Stimulated activated CD8-positive, alpha-beta memory T cell treated with anti-CD3 and anti-CD28 coated beads, Interleukin-15, amount 100 ng/mL, for 1 hour (primary cell): ENCODE results near the gene TMEM250.

Experiments used
- DNase-seq: peaks from one replicate; pipeline ENCODE4 v3.0.0-alpha.2; 2020; ENCODE audit warnings: low read depth

TMEM250 gene

DNA sequence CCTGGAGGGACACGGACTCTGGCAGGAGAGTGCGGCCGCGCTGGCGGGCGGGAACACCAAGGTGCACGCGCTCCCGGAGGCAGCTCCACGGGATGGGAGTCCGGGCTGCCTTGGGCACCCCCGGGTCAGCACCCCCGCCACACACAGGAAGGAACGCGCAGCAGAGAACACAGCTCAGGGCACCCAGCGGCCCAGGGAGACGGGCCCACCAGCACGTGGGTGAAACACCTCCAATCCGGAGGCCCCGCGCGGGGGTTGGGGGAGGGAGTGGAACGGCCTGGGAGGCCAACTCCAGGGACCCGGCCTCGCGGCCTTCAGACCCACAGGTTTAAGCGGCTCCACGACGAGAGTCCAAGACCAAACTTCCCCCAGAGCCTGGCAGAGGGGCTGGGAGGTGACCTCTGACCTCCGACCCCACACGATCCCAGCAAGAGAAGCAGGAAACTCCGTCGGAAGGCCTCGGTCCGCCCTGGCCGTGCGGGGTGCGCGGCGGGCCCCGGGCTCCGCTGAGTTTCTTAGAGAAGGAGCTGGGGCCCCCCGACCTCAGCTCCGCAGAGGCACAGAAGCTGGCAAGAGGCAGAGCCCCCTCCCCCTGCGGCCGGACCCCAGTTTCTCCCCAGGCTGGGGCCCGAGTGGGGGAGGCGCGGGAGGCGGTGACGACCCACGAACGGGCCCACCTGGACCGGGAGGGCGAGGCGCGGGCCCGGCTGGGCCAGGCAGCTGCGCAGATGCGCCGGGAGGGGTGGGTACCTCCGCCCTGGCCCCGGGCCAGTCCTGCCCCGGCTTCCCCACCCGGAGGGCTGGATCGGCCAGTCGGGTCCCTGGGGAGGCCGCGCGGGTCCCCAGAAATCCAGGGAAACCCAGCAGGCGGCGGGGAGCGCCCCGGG lies 24.4 kb downstream of the TMEM250 start:
- peak; percentile 37 for DNase-seq

DNA sequence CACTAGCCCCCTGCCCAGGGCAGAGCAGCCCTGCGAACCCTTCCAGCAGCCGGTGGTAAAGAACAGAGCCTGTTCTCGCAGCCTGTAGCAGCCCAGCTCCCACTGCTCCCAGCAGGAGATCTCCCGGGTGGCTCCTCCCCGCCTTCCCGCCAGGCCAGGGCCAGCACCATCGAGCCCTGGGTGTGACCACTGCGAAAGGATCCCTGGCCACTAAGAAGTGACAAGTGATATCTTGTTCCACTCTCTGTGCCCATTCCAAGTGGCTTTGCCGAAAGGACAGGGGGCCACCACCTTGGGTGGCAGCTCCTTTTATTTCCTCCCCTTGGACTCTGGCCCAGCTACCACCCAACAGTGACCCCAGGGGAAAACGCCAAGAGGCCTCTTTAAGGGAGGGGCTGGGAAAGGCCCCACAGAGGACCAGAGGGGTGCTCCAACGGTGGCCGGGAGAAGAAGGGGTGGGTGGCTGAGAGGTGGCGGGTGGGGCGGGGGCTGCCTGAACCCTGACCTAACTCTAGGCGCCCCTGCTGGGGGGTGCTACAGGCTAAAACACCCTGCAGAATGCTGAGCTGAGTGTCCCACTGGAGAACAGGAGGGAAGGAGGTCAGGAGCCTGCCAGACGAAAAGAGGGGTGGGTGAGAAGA lies 25.2 kb downstream of the TMEM250 start:
- DNase-seq: no peak

DNA sequence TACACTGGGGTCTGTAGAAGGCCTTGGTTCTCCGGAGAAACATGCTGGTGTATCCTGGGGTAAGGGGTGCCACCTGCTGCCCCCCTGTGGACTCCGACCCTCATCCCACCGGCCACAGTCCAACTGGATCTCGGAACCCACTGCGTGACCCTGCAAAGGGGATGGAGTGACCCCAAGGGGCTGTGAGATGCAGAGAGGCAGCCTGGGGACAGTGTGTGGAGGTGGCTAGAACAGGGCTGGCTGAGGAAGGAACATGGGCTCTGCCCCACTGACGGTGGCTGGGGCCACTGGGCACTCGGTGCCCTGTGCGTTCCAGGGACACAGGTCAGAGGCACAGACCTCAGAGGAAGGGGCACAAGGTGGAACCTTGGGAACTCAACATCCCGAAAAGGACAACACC lies 25.9 kb downstream of the TMEM250 start:
- DNase-seq: no peak

DNA sequence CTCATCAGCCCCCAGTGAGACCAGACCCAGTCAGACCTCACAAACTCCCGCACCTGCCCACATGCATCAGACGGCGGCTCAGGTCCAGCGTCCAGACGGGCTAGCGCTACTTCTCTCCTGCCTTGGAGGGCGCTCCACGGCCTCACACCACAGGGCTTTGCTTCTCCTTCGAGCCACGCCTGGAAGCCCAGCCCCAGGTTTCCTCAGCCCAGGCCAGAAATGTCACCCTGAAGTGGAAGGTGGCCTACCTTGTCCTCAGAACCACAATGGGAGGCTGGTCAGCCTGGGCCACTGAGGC lies 26.4 kb downstream of the TMEM250 start:
- no peak for DNase-seq

DNA sequence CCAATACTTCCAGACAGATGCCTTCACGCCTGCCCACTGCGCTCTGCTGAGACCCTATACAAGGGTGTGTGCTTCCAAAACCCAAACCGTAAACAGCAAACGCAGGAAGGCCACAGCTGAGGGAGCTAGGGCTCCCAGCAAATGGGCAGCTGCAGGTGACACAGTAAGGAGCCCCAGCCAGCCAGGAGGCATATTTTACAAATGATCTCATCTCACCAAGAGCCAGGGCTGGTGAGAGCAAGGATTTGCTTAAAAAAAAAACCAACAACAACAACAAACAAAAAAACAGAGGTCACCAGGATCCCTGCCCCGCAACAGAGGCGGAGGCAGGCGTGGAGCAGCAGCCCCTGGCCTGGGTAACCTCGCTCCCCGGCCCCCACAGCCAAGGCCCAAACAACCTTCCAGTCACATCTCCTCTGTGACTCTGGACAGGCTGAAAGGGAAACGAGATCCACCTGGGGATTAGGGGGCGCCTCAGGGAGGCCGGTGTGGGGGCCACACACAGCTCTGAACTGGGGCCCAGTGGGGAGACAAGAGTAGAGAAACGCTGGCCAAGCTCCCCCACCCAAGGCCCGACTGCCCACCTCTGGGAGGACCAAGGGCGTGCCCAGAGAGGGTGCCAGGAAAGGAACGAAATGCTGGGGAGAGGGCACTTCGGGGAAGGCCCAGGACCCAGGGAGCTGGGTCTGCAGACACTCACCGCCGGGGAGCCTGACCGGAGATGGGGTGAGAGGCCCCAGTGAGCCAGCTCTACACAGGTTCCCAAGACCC lies 26.9 kb downstream of the TMEM250 start:
- DNase-seq: no peak

DNA sequence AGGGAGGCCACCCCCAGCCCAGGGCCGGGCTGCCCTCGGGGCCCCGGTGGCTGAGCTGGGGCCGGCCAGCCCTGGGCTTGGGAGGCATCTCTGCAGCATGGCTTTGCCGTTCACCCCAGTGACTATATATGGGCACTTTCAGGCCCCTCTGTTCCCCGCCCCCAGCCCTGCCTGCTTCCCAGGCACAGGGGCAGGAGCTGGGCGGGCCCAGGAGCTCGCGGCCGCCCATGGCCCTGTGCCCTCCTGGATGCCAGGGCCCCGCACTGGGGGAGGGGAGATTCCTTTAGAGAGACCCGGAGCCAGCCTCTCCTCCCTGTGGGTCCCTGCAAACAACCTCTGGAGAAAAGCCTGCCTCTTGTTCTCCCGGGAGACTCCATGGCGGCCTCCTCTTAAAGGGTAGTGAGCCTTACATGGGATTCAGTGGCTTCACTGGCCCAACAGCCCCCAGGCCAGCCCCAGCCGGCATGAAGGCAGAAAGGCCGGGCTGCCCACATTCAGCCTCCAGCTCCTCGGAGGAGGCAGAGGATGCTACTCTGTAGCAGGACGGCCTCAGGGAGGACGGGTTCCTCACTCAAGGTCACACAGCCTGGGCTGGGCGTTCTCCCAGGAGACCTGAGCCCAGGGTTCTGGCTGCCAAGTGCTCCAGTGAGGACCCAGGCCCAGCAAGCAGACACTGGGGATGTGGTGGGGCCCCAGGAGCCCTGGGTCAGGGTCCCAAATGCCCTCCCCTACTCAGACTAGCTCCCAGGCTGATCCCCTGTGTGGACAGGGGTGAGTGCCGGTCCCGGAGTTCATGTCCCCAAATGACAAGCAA lies 27.7 kb downstream of the TMEM250 start:
- DNase-seq: no peak

DNA sequence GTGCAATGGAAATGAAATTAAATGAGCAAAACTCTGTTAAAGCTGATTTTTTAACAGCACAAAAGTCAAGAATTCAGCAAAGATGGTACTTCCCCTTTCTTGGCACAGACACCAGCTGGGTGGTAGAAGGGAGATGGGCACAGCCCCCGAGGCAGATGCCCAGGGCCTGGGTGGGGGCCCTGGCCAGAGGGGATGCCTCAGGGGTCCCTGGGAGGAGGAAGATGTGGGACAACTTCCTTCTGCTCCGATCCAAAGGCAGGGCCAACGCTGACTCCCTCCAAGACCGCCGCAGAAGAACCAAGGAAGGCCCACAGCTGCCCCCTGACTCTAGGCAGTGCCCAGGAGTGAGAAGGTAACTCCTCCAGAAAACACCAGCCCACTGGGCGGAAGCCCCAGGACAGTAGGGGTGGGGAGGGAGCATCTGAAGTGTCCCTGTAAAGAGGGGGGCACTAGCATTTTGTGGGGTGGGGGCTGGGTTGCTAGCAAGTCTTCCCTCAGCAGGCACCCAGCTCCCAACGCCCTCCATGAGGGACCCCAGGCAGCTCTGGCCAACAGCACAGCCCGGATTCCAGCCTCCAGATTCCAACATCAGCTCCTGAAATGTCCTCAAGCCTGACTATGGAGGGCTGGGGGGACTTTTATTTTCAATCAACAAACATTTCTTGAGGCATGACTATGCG lies 28.5 kb downstream of the TMEM250 start:
- DNase-seq: no peak

DNA sequence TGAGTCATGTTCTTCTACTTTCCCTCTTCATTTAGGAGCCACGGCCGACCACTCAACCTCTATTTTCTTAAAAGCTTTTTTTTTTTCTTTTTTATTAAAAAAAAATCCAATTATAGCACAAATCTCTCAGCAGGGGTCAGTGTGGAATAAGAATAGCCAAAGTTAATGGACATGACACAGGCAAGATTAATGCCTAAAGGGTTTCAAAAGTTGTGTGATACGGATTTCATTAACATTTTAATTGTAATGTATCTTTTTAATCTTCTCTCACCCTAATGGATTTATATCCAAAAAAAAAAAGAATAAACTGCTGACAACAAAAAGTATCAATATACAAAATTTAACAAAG lies 29.0 kb downstream of the TMEM250 start:
- DNase-seq: no peak

DNA sequence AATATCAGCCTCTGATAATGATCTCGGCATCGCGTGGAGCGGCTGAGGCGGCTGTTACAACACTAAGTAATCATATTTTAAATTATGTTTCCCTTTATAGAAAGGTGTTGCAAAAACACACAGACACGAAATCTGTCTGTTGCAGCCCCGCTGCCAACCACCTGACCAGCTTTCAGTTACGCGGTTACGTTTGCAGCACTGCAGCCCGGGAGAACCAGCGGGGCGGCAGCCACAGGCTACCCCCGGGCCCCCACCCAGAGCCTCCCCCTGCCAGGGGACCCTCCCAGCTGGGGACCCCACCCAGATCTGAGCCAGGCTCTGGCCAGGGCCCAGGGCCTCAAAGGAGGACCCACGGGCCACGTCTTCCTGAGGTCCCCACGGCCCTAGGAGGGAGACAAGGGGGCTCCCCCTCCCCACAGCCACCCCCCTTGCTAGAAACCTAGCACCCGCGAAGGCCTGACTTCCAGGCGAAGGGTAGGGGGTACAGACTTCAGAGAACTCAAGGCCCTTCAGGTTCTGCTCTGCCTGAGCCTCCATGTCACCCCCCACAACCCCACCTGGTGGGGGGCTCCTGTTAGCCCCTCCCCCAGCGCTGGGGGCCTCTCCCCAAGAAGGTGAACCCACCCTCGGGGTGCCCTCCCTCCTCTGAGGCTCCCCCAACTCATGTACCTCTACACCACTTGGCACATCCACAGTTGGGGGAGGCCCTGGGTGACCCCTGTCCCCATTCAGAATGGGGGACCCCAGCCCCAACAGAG lies 29.6 kb downstream of the TMEM250 start:
- no peak for DNase-seq

DNA sequence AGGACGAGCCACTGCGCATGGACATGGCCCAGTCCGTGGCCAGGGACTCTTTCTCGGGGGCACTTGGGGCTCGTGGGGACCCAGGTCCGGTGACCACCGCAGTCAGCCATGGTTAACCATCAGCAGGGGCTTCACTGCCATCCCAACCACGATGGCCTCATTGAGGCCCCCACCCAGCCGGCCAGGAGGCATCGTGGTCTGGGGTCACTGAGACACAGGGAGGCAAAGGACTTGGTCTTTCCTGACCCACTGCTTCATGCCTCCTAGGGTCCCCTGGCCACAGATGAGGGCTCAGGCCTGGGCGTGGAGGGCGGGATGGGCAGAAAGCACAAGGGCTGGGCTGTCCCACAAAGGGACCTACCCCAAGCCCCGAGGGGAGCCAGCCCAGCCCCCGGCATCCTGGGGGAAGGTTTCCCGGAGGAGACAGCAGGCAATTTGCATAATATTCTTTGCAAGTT lies 30.2 kb downstream of the TMEM250 start:
- no peak for DNase-seq

DNA sequence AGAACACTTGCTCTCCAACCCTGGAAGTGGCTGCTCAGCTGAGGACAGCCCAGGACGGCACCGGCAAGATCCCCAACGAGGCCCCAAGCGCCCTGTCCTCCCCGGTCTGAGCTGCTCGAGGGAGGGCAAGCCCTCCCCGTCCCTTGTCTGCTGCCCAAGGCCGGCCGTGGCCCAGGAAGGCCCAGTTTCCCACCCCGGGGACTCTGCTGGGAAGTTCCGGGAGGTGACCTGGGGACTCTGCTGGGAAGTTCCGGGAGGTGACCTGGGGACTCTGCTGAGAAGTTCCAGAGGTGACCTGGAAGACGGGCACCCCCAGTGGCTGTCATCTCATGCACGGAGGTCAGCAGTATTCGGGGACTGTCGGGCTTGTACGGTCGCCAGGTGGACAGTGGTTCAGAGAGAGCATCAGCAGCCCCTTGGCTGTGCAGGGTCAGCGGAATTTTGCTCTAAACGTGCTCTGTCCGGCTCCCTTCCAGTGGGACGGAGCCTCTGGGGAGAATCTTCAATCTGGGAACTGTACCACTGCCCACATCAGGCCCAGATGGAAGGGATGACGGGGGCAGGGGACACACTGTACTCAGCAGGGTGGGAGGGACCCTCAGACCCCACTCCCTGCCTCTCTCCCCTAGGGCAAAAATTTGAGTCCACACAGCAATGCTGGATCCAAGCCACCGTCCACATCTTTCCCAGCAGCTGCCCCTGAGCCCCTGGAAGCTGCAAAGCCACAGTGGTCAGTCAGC lies 30.8 kb downstream of the TMEM250 start:
- no peak for DNase-seq

DNA sequence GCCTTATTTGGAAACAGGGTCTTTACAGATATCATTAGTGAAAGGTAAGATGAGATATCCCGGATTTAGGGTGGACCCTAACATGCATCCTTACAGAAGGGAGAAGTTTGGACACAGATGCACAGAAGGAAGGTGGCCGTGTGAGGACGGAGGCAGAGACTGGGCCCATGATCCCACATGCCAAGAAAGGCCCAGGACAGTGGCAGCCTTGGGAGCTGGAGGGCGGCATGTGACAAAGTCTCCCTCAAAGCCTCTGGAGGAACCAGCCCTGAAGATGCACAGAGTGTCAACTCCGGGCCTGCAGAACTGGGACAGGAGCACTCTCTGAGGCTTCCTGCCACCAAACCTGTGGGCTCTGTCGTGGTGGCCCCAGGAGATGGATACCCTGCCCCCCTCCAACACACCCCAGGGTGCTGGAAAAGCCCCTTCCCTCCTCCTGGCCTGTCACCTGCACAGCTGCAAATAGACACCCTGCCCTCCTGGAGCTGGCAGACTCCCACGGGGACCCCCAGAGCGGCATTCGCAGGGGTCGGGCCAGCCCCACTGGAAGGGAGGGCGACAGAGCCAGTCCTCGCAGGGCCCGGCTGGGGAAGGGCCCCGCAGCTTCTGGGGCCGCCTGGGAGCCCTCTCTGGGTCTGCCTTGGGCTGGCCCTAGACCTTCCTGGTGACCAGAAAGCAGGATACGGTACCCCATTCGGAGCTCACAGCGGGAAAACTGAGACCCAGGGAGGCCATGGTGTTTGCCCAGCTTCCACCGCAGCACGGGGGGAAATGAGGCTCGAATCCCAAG lies 31.5 kb downstream of the TMEM250 start:
- DNase-seq: no peak

DNA sequence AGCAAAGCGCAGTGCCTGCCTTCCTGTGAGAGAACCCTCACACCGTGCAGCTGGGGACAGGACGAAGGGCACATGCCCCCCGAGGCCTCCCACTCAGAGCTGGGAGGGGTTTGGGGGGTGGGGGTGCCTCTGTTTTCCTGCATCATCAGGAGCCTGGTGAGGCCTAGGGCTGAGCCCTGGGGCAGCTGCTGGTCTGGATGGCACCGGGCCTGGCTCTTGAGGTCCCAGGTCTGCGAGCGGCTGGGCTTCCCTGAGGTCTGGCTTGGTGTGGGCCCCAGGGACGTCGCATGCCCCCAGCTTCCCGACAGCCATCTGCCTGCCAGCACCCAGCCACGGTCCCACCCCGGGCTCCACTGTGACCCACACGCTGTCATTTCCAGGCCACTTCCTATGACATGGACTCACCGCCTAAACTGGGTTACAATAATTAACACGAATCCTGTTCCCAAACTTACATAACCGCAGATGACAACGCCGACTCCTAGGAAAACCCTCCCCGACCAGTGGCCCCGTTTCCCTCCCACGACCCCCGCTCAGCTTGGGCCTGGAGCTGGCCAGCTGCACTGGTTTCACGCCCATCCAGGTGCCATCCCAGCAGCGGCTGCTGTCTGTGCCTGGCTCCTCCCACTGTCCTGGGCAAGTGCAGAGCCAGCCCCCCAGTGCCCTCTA lies 32.3 kb downstream of the TMEM250 start:
- DNase-seq: no peak

DNA sequence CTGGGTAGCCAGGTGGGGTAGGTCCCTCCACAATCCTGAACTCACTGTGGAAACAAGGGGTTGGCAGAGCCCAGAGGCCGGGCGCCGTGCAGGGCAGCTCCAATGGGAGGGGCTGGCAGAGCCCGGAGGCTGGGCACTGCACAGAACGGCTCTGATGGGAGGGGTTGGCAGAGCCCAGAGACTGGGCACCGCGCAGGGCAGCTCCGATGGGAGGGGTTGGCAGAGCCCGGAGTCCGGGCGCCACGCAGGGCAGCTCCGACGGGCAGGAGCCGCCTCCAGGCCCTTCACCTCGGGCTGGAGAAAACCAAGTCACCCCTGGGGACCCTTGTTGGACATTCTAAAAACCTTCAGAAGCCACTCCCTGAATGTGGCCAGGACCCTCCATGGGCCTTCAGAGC lies 32.9 kb downstream of the TMEM250 start:
- DNase-seq: no peak

DNA sequence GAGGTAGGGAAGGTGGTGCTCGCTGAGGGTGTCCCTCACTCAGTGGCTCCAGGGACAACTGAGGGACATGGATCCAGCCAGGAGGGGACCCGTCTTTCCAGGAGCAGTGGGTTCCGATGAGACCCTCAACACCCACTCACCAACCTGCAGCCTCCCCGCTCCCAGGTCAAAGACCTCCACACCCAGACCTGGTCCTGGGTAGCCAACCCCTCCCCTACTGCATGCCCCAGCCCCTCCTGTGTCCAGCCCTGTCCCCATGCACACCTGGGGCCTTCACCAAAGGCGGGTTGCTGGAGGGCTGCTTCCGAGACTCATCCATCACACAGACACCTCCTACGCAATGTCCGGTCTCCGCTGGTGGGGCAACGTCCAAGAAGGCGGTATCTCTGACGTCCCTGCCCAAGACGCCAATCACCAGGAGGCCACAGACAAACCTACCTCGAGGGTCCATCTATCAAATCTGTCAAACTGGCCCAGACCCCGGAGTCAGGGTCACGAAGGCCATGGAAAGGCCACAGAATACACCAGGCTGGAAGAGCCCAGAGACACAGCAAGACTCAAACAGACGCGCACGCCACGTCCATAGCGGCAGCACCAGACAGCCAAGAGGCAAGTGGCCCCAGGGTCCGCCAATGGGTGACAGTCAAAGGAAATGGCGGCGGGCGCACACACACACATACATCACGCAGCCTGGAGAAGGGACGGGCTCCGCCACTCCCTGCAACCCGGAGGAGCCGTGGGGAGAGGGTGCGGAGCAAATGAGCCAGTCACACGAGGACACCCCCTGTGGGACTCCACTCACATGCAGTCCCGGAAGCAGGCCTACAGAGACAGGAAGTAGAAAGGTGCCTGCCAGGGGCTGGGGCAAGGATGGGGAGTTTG lies 34.4 kb downstream of the TMEM250 start:
- no peak for DNase-seq

DNA sequence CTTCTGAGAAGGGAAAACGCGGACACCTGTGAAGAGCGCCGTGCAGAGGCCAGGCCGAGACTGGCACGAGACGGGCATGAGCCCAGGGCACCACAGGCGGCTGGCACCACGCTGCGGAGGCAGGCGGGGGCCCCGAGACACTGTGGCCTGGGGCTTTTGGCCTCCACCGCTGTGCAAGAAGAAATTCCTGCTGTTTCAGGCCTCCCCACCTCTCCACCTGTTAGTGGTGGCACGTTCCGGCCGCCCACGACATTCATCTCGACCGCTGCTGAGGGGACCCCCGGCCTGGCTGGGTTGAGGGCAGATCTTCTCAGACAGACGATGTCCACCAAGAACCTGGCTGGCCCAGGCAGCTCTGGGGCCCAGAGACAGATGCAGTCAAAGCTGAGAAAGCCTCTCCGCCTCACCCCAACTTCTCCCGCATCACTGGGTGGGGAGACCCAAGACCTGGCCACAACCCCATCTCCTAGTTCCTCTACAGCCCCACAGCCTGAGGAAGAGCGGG lies 35.1 kb downstream of the TMEM250 start:
- no peak for DNase-seq
